ENCODE results near the gene CACNA1C.

The CACNA1C gene

GRCh38 chr12:2456813-2457186 lies 404.0 kb downstream of the CACNA1C start:
- no peak for DNase-seq (ENCODE audit: low spot score)

- DNase-seq (ENCODE audit: low spot score): no peak
These were observed 404.6 kb downstream of the CACNA1C start for GRCh38 chr12:2457215-2457932.

DNA sequence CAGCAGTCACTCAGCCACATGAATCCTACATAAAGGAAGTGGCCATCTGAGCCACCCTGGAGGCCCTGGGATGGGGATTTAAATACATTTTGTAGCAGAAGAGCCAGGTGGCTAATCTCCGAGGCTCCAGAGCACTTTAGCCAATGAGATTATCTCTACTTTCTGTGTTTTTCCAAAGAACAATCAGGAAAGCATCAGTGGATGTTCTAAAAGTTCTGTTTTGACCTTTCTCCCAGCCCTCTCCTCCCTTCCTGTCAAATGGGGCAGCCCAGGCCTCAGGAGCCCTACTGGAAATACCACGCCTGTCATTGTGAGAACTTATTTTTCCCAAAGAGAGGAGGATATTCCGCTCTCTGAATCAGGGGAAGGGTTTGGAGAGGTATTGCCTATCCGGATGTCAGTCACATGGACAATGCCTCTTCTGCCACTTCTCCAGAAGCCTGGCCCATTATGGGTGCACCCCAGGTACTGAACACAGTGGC lies 405.2 kb downstream of the CACNA1C start:
- DNase-seq (ENCODE audit: low spot score): no peak

DNA sequence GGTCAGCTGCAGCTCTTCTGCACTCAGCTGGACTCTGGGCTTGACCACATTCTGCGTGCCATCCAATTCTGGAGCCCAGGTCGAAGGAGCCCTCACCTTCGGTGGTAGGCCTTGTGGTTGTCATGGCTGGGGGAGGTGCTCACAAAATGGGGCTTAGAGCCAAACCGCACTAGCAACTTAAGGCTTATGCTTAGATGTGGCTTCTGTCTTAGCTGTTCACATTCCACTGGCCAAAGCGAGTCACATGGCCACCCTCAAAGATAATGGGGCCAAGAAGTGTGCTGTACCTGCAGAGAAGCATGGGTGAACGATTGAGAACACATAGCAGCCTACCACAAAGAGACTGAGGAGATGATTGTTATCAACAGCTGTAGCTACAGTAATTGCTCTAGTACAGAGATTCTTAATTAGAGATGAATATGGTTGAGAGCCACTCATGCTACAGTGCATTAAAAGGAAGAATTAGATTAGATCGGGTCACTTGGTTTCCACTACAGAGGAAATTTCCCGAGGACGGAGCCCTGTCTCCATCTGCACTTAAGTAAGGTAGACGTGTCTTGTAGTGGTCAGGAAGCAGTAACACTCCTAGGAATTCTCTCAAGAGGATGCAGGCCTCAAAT lies 407.4 kb downstream of the CACNA1C start:
- no peak for DNase-seq (ENCODE audit: low spot score)

DNA sequence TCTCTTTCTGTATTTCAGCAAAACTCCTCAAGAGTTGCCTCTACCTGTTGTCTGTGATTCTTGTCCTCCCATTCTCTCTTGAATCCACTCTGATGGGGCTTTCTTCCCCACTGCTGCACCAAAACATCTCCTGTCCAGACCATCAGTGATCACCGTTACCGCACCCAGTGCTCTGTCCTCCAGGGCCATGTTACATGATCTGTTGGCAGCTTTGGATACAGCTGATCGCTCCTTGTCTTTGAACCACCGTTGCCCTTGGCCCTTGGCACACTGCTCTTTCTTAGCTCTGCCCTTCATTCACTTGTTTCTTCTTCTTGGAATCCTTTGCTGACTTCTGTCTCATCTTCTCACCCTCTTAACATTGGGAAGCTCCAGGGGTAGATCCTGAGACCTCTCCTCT lies 408.3 kb downstream of the CACNA1C start:
- no peak for DNase-seq (ENCODE audit: low spot score)

DNA sequence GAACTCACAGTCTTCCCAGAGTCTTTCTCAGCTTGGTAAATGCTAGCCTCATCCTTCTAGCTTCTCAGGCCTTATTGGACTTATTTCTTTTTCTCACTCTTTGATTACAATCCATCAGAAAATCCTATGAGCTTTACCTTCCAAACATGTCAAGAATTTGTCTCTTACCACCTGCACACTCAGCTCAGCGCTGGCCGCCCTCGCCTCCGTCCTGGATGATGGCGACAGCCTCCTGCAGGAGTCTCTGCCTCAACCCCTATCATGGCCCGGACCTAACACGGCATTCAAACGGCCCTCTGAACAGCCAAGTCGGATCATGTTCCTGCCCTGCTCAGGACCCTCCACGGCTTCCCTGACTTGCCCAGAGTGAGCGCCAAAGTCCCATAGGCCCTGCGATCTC lies 408.9 kb downstream of the CACNA1C start:
- DNase-seq (ENCODE audit: low spot score): no peak

DNA sequence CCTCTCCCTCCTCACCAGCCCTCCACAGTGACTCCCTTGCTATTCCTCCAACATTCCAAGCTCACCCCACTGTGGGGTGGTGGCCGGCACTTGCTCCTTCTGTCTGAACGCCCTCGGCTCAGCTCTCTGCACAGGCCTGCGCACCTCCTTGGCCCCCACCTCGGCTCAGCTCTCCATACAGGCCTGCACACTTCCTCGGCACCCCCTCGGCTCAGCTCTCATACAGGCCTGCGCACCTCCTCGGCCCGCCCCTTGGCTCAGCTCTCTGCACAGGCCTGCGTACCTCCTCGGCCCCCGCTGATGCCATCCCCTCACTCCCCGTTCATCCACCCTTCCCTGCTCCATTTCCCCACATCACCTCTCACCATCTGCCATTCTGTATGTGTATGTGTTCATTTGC lies 409.3 kb downstream of the CACNA1C start:
- DNase-seq (ENCODE audit: low spot score): no peak

- no peak for DNase-seq (ENCODE audit: low spot score)
These were observed 410.9 kb downstream of the CACNA1C start for GRCh38 chr12:2463719-2464118.

GRCh38 chr12:2465681-2466080 lies 412.9 kb downstream of the CACNA1C start:
- DNase-seq (ENCODE audit: low spot score): no peak

DNA sequence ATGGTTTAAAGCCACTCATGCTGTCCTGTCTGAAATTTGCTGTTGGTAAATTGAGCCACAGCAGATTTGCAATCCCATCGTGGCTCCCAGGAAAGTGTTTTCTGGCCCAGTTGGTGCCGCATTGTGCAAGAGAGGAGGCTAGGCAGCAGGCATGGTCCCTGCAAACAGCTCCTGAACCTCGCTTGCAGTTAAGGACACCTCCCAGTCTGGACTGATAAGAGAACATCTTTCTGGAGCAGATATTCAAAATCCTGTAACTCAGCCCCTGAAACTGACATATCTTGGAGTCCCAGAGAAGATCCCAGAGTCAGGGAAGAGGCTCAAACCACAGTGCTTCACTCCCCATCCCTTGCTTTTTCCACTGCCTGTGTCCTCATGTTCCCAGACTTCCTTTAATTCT lies 413.4 kb downstream of the CACNA1C start:
- DNase-seq (ENCODE audit: low spot score): no peak

DNA sequence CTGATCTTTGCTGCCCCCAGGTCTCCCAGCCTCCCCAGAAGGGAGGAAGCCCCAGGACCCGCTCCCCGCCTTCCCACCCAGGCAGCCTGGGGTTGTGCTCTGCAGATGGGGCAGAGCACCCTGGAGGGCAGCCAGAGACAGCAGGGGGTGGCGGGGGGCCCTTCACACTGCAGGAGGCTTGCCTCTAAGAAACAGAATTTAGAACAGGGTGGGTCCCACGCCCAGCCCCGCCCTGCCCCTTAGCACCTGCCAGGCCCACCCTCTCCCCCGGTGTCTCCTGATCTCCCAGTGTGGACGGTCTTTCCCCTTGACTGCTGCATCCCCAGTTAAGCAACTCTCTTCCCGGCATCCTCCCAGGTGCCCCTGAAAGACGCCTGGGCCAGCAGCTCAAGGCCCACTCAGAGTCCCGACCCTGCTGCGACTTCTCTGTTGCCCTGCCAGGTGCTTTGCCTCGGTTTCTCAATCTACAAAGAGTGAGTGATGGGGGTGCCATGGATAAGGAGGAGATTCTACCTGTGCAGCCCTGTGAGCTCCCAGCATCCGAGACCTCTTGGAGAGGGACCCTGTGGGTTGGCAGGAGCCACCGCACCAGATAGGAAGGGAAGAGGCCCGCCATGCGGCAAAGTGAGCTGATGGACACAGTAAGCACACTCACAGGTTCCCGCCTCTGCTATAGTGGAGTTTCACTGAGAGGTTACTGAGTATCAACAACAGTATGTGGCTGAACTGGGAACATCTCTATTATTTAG lies 414.8 kb downstream of the CACNA1C start:
- DNase-seq (ENCODE audit: low spot score): no peak

DNA sequence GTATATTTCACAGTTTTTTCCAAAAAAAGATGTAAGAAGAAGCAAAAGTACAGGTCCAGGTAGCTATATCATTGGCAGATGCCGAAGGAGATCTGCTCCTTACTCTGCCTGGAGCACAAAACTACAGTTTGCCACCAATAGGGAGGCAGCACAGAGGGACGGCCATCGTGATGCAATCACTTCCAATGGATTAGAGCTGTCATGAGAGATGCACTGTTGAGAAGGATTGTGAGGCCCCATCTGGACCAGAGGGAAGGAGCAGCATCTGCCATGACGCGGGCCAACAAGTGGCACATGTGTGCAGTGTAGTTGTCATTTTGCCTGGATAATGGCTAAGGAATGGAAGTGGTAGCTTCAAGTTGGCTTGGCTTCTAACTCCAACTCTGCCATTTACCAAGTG lies 423.2 kb downstream of the CACNA1C start:
- DNase-seq (ENCODE audit: low spot score): no peak

DNA sequence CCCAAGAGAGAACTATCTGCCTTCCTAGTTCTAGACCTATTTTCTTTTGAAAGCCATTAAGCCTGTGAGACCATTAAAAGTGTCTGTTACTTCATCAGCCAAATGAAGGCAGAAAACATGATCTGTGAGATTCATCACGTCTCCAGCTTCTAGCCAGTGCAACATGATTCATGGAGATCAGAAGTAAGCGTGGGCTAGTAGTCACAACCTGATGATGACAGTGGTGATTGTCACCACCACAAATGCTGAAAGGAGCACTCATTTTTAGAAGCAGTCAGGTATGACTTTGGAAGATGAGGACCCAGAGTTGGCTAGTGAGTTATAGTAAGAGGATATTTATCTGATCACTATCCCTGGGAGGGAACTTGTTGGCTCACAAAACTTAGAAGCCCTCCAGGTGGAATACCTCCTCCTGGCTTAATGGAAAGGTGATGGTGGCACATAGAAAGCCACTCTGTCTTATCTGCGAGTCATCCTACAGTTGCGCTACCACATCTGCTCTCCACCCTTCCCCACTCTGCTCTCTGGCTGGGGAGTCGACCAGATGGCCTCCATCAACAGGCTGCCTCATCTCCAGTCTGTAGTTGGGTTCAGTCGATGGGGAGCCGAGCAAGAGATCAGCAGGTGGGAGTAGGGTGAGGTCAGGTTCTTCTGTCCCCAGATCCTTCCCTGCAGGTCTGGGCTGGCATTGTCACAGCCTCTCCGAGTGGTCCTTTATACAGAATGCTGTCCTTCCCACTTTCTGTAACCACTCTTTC lies 424.4 kb downstream of the CACNA1C start:
- no peak for DNase-seq (ENCODE audit: low spot score)

- DNase-seq (ENCODE audit: low spot score): no peak
These were observed 427.2 kb downstream of the CACNA1C start for GRCh38 chr12:2479851-2480535.

GRCh38 chr12:2481346-2481745 lies 428.6 kb downstream of the CACNA1C start:
- DNase-seq (ENCODE audit: low spot score): no peak

- DNase-seq (ENCODE audit: low spot score): no peak
These were observed 429.2 kb downstream of the CACNA1C start for GRCh38 chr12:2481951-2482350.

DNA sequence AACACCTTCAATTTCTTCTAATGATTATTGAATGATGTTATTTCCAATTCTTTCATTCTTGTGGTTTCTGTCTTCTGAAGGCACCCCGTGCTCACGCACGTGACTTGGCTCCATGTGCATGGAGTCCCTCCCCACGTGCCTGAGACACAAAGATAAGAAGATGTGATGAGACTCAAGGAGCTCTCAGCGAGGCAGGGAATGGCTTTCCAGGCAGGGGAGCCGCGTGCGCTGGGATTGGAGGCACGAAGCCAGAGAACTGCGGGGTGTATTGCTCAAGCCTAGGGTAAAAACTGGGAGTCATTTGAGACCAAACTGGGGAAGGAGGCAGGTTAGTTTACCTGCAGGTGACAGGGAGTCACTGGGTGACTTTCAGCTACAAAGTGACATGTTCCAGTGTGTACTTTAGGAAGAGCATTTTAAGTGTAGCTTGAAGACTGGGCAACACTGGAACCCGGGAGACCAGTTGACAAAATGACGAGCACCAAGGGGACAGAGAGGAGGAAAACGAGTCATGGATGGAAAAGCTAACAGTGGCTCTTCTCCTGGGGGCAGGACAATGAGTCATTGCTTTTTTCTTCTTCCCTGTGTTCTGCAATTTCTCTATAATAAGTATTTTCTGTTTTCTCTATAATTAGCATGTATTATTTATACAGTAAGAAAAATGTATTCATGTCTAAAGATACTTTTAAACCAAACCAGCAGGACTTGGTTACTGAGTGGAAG lies 430.3 kb downstream of the CACNA1C start:
- peak; percentile 40 for DNase-seq (ENCODE audit: low spot score)

DNA sequence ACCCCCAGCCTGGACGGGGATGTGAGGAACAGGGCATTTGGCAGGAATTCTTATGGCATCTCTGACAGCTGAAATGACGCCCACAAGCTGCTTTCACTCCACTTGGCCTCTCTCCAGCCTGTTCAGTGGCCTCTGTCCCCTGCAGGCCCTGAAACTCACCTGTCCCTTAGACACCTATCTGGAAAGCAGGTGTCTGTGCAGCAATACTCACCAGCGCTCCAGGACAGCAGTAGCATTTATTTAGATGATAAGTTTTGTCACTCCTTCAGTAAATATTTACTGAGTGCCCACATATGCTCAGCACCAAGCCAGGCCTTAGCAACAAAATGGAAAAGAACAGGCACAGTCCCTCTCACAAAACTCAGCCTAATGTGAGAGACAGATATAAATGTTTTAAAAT lies 430.9 kb downstream of the CACNA1C start:
- no peak for DNase-seq (ENCODE audit: low spot score)

- DNase-seq (ENCODE audit: low spot score): no peak
These were observed 431.5 kb downstream of the CACNA1C start for GRCh38 chr12:2484141-2484776.

GRCh38 chr12:2485681-2486080 lies 432.9 kb downstream of the CACNA1C start:
- no peak for DNase-seq (ENCODE audit: low spot score)

DNA sequence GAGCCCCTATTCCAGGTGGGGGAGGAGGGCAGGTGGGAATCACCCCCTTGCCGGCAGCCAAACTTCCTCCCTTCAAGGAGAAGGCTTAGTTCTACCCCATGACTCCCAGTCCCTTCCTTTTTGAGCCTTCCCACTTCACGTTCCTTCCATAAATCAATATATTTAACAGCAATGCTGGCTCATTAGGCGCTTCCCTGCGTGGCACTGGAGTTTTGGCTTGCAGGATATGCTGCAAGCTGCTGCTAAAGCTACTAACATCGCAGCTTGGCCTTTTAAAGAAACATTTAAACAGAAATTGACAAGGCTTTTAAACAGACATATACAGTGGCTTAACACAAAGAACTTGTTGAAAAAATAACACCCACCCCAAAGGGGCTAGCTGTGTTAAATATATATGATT lies 434.0 kb downstream of the CACNA1C start:
- no peak for DNase-seq (ENCODE audit: low spot score)

Data from GM03348 (cell line).